Astrocyte (in vitro differentiated cells and primary cell): ENCODE measurements around the gene MTA1. TPM values are rescaled to one million over a fixed set of nuclear protein-coding genes. Genes with fewer than 3 reads are reported as not detected.

Experiments
- DNase-seq: peaks from one replicate; pipeline ENCODE4 v3.0.0-alpha.2; 2010; ENCODE audit warnings: low read depth
- FAIRE-seq: peaks from 2 replicates; lab custom pipeline; 2011; peaks lifted over from hg19 to GRCh38; lab: Jason Lieb, UNC
- H2AFZ ChIP-seq: 2 replicates; pipeline ENCODE4 v1.6.0; 2012; ENCODE audit warnings: low read depth, low read length, inconsistent platforms
- H3K27ac ChIP-seq: 2 replicates; pipeline ENCODE4 v1.5.1; 2011; ENCODE audit warnings: low read depth, low read length, inconsistent platforms
- H3K27me3 ChIP-seq: 2 replicates; pipeline ENCODE4 v1.6.0; 2011; ENCODE audit warnings: low read length, inconsistent platforms; ENCODE audit not compliant: insufficient read depth
- H3K36me3 ChIP-seq: 2 replicates; pipeline ENCODE4 v1.5.1; 2011; ENCODE audit warnings: low read length, inconsistent platforms; ENCODE audit not compliant: insufficient read depth
- H3K4me1 ChIP-seq: 2 replicates; pipeline ENCODE4 v1.5.1; 2011; ENCODE audit warnings: low read length, inconsistent platforms; ENCODE audit not compliant: insufficient read depth
- H3K4me2 ChIP-seq: 2 replicates; pipeline ENCODE4 v1.6.0; 2012; ENCODE audit warnings: low read length, inconsistent platforms
- H3K4me3 ChIP-seq: 2 replicates; pipeline ENCODE4 v1.5.1; 2011; ENCODE audit warnings: low read depth, mild to moderate bottlenecking, low read length, inconsistent platforms; ENCODE audit not compliant: insufficient read depth
- H3K79me2 ChIP-seq: 2 replicates; pipeline ENCODE4 v1.6.0; 2012; ENCODE audit warnings: mild to moderate bottlenecking, low read length, inconsistent platforms; ENCODE audit not compliant: insufficient read depth
- H3K9ac ChIP-seq: 2 replicates; pipeline ENCODE4 v1.6.0; 2012; ENCODE audit warnings: mild to moderate bottlenecking, low read length, inconsistent platforms
- H3K9me3 ChIP-seq: 2 replicates; pipeline ENCODE4 v1.5.1; 2012; ENCODE audit warnings: low read depth, mild to moderate bottlenecking, low read length, inconsistent platforms; ENCODE audit not compliant: insufficient read depth
- H4K20me1 ChIP-seq: 2 replicates; pipeline ENCODE4 v1.6.0; 2012; ENCODE audit warnings: low read length, inconsistent platforms; ENCODE audit not compliant: insufficient read depth
- H3K27ac Mint-ChIP-seq: one replicate; pipeline ENCODE4 v1.8.0; 2021; ENCODE audit warnings: mild to moderate bottlenecking, mixed read lengths; ENCODE audit not compliant: unreplicated experiment
- H3K27me3 Mint-ChIP-seq: one replicate; pipeline ENCODE4 v1.8.0; 2021; ENCODE audit warnings: low read depth, mixed read lengths; ENCODE audit not compliant: unreplicated experiment
- H3K36me3 Mint-ChIP-seq: one replicate; pipeline ENCODE4 v1.8.0; 2021; ENCODE audit warnings: low read depth, mixed read lengths; ENCODE audit not compliant: unreplicated experiment
- H3K4me1 Mint-ChIP-seq: one replicate; pipeline ENCODE4 v1.8.0; 2021; ENCODE audit warnings: low read depth, mixed read lengths; ENCODE audit not compliant: unreplicated experiment
- H3K4me3 Mint-ChIP-seq: one replicate; pipeline ENCODE4 v1.8.0; 2021; ENCODE audit warnings: mild to moderate bottlenecking, moderate library complexity, mixed read lengths; ENCODE audit not compliant: unreplicated experiment
- H3K9me3 Mint-ChIP-seq: one replicate; pipeline ENCODE4 v1.8.0; 2021; ENCODE audit warnings: mild to moderate bottlenecking, mixed read lengths; ENCODE audit not compliant: unreplicated experiment
- EZH2 ChIP-seq: IDR thresholded peaks from 2 replicates; pipeline ENCODE4 v1.6.1; 2012; ENCODE audit warnings: mild to moderate bottlenecking, low read length, inconsistent platforms; ENCODE audit not compliant: insufficient read depth
- total RNA-seq: library from RNA; stranded (reverse); gene quantifications from 2 replicates; pipeline ENCODE4 v1.2.1, GENCODE V29; 2021
- TF ChIP-seq, protein P1 (sequence below): IDR thresholded peaks from 2 replicates; pipeline ENCODE4 v1.5.1; 2011; ENCODE audit warnings: low read depth, mild to moderate bottlenecking, inconsistent platforms, low read length, moderate library complexity; ENCODE audit not compliant: insufficient read depth

MTA1 gene
- total RNA-seq, 1 donor from 2014 or later, result 111 TPM

- FAIRE-seq, result no peak
- H3K4me1 ChIP-seq, result peaks cover 49% of the 10 kb centered on the region
- DNase-seq, result no peak
- Mint-ChIP-seq H3K36me3 (peaks cover 3% of the 10 kb centered on the region), H3K27me3 (peaks cover 5% of the 10 kb centered on the region), H3K4me3 (no peak overlapping the region), H3K4me1 (peaks cover 11% of the 10 kb centered on the region), H3K27ac (no peak overlapping the region), H3K9me3 (no peaks in the 10 kb centered on the region)
- H3K4me2 ChIP-seq, result peak overlapping the region; percentile 97
- H3K9ac ChIP-seq, result no peak overlapping the region
- H4K20me1 ChIP-seq, result peaks cover 22% of the 10 kb centered on the region
- H3K4me3 ChIP-seq, result no peak overlapping the region
- H3K9me3 ChIP-seq, result no peaks in the 10 kb centered on the region
- TF ChIP-seq, protein P1, sequence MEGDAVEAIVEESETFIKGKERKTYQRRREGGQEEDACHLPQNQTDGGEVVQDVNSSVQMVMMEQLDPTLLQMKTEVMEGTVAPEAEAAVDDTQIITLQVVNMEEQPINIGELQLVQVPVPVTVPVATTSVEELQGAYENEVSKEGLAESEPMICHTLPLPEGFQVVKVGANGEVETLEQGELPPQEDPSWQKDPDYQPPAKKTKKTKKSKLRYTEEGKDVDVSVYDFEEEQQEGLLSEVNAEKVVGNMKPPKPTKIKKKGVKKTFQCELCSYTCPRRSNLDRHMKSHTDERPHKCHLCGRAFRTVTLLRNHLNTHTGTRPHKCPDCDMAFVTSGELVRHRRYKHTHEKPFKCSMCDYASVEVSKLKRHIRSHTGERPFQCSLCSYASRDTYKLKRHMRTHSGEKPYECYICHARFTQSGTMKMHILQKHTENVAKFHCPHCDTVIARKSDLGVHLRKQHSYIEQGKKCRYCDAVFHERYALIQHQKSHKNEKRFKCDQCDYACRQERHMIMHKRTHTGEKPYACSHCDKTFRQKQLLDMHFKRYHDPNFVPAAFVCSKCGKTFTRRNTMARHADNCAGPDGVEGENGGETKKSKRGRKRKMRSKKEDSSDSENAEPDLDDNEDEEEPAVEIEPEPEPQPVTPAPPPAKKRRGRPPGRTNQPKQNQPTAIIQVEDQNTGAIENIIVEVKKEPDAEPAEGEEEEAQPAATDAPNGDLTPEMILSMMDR, result no peak
- no peak for TF ChIP-seq EZH2
- H3K27ac ChIP-seq, result no peak overlapping the region
- no peaks in the 10 kb centered on the region for H3K27me3 ChIP-seq
- H2AFZ ChIP-seq, result no peak overlapping the region
- no peaks in the 10 kb centered on the region for H3K36me3 ChIP-seq
- H3K79me2 ChIP-seq, result peaks cover 25% of the 10 kb centered on the region
Observed at GRCh38 chr14:105477660-105478397, 58.2 kb downstream of the MTA1 start.

- DNase-seq (no peak), FAIRE-seq (no peak)
- no peak overlapping the region for H3K4me3 ChIP-seq
- Mint-ChIP-seq H3K27ac (no peak overlapping the region), H3K4me1 (peaks cover 11% of the 10 kb centered on the region), H3K36me3 (peaks cover 3% of the 10 kb centered on the region), H3K9me3 (no peaks in the 10 kb centered on the region), H3K27me3 (peaks cover 5% of the 10 kb centered on the region), H3K4me3 (no peak overlapping the region)
- no peak overlapping the region for H3K4me2 ChIP-seq
- peaks cover 25% of the 10 kb centered on the region for H3K79me2 ChIP-seq
- no peak overlapping the region for H3K9ac ChIP-seq
- no peak for TF ChIP-seq EZH2
- TF ChIP-seq, protein P1, result no peak
- no peaks in the 10 kb centered on the region for H3K9me3 ChIP-seq
- H3K4me1 ChIP-seq, result peaks cover 45% of the 10 kb centered on the region
- no peak overlapping the region for H2AFZ ChIP-seq
- no peaks in the 10 kb centered on the region for H3K27me3 ChIP-seq
- H4K20me1 ChIP-seq, result peaks cover 18% of the 10 kb centered on the region
- no peaks in the 10 kb centered on the region for H3K36me3 ChIP-seq
- H3K27ac ChIP-seq, result no peak overlapping the region
Observed at GRCh38 chr14:105478398-105479251, 59.0 kb downstream of the MTA1 start.
